Measurements from ENCODE around the gene FNDC3B.

The FNDC3B gene

DNA sequence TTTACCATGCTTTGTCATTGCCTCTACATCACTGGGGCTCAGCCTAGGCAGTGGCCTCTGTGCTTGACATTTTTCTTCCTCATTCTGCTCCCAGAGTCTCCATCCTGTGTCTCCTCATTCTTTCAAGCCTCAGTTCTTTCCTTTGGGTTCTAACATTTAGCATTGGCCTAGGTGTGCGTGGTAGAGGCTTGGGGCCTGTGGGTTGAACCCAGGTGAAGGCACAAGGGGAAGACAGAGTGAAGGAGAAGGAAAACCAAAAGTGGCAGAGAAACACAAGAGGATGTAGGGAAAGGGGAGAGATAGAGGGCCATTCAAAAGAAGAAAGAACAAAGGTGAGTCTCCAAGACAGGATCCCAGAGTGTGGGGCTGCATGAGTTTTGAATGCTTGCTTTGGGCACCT is 75.7 kb downstream of the FNDC3B start:
- TF ChIP-seq, protein P1, sequence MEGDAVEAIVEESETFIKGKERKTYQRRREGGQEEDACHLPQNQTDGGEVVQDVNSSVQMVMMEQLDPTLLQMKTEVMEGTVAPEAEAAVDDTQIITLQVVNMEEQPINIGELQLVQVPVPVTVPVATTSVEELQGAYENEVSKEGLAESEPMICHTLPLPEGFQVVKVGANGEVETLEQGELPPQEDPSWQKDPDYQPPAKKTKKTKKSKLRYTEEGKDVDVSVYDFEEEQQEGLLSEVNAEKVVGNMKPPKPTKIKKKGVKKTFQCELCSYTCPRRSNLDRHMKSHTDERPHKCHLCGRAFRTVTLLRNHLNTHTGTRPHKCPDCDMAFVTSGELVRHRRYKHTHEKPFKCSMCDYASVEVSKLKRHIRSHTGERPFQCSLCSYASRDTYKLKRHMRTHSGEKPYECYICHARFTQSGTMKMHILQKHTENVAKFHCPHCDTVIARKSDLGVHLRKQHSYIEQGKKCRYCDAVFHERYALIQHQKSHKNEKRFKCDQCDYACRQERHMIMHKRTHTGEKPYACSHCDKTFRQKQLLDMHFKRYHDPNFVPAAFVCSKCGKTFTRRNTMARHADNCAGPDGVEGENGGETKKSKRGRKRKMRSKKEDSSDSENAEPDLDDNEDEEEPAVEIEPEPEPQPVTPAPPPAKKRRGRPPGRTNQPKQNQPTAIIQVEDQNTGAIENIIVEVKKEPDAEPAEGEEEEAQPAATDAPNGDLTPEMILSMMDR (IDR thresholded peaks at IDR 0.05; ENCODE audit: low read length, missing control alignments), result no peak
- H3K4me3 ChIP-seq (replicated peaks; ENCODE audit: low read depth, low read length), result no peak overlapping the region
- no peak for DNase-seq (ENCODE audit: low read depth)

DNA sequence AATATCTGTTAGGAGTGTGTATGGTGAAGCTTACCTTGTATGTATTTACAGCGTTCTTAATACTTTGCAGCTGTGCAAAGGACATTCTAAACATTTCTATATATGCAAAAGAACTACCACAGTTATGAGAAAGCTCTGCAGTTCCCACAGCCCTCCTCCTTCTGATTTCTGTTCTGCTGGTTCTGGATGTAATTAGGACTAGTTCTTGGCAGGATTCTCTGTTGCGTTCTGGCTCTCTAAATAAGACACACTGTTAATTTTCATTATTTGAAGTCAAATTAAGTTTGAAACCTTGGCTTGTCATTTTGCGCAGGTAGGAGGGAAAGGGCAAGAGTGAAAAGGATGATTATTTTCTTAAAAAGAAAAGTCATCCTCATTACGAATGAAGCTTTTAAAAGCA is 76.4 kb downstream of the FNDC3B start:
- TF ChIP-seq, protein P1 (IDR thresholded peaks at IDR 0.05; ENCODE audit: low read length, missing control alignments), result no peak
- no peak overlapping the region for H3K4me3 ChIP-seq (replicated peaks; ENCODE audit: low read depth, low read length)
- no peak for DNase-seq (ENCODE audit: low read depth)

DNA sequence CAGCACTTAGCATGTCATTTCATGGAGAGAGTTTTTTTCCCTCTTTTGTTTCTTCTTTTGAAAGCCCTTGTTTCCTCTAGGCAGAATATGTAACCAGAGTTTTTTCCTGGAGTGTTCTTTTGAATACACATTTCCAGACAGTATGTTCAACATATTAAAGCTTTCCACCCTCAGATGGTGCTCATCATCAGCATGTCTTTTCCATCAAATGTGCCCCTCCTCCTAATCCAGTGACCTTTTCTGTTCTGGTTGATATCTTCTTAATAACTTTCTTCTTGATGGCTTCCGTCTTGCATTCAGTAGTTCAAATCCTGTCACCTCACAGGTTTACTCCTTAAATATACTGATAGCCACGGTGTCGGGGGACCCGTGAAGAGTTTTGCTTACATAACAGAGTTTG is 78.6 kb downstream of the FNDC3B start:
- no peak for DNase-seq (ENCODE audit: low read depth)
- H3K4me3 ChIP-seq (replicated peaks; ENCODE audit: low read depth, low read length), result no peak overlapping the region
- TF ChIP-seq, protein P1 (IDR thresholded peaks at IDR 0.05; ENCODE audit: low read length, missing control alignments), result no peak

DNA sequence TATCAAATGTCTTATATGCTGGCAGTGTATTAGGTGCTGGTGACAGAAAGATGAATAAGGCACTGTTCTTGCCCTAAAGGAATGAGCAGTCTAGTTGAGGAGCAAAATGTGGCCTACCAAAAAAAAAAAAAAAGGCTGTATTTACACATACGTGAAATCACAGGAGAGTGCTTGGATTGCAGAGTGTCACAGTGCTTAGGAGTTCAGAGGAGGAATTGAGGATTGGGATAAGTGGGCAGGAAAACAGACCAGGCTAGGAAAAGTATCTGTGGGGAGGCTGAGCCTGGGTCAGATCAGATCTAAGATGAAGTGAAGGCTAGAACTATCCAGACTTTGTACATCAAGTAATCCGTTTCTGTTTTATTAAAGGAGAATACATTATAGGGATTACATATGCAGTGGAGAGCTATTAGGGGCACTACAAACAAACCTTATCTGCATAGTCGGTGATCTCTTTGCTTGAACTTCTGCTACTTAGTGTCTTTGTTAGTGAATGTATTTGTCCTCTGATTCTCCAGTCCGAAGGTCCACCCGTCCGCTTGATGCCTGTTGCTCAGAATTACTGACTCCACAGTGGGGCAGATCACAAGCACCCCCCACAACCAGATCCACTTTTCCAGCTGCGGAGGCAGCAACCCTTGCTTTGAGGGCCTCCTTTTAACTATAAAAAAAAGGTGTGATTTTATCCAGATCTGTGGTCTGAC is 80.0 kb downstream of the FNDC3B start:
- H3K4me3 ChIP-seq (replicated peaks; ENCODE audit: low read depth, low read length), result no peak overlapping the region
- TF ChIP-seq, protein P1 (IDR thresholded peaks at IDR 0.05; ENCODE audit: low read length, missing control alignments), result no peak
- DNase-seq (ENCODE audit: low read depth), result no peak

DNA sequence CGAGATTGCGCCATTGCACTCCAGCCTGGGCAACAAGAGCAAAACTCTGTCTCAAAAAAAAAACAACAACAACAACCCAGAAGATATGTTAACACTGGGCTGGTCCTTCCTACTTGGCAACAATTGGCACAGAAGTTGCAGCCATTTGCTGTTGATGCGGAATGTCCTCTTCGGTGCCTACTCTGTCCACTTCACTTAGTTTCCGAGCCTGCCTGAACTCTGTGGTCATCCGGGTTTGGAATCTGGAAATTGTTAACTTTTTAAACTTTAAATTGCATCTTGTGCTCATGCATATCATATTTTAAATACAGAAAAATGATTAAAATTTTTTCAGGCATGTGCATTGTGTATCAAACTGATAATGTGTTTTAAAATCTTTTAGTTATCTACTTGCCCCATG is 81.5 kb downstream of the FNDC3B start:
- no peak for DNase-seq (ENCODE audit: low read depth)
- no peak overlapping the region for H3K4me3 ChIP-seq (replicated peaks; ENCODE audit: low read depth, low read length)
- TF ChIP-seq, protein P1 (IDR thresholded peaks at IDR 0.05; ENCODE audit: low read length, missing control alignments), result no peak

DNA sequence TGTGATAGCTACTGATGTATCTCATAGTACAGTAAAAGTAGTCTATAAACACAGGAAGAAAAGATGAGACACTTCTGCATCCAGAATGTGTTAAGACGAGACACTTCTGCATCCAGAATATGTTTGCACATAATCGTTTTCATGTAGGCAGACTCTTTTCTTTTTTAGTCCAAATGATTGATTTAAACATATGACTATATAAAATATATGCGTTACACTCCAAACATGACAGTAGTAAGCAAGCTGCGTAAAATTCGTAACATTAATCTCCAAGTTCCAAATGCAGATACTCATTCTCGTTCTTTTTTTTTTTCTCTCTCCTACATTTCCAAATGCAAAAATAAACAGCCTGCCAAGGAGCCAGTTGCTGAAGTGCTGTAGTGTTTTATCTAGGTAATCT is 82.6 kb downstream of the FNDC3B start:
- DNase-seq (ENCODE audit: low read depth), result no peak
- TF ChIP-seq, protein P1 (IDR thresholded peaks at IDR 0.05; ENCODE audit: low read length, missing control alignments), result no peak
- no peak overlapping the region for H3K4me3 ChIP-seq (replicated peaks; ENCODE audit: low read depth, low read length)

DNA sequence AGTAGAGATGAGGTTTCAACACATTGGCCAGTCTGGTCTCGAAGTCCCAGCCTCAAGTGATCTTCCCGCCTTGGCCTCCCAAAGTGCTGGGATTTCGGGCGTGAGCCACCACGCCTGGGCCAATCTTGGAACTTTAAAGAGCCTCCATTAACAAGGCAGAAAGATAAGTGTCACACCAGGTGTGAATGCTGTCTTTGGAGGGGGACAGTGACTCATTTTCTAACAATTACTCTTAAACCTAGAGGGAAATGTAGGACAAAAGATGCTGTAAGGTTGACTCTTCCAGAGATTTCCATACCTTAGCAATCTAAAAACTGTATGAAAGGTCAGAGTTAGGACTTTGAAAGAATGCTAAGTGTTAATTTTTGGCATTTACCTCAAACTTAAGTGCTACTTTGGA is 84.9 kb downstream of the FNDC3B start:
- TF ChIP-seq, protein P1 (IDR thresholded peaks at IDR 0.05; ENCODE audit: low read length, missing control alignments), result no peak
- DNase-seq (ENCODE audit: low read depth), result no peak
- no peak overlapping the region for H3K4me3 ChIP-seq (replicated peaks; ENCODE audit: low read depth, low read length)
